ENCODE measurements around the gene IMMP1L.
A peak's percentile ranks its signal among the peaks of the same experiment; 100 is the strongest.

IMMP1L gene

GRCh38 chr11:31512117-31512516 lies 2.7 kb upstream of the IMMP1L start:
- Histone ChIP-seq H3K9me3 (ENCODE audit: insufficient read depth, low read depth, low read length) (no peaks in the 10 kb centered on the region), H3K79me2 (ENCODE audit: insufficient read depth, low read length) (peaks cover 50% of the 10 kb centered on the region), H3K9ac (ENCODE audit: low read depth, low read length, poor library complexity, severe bottlenecking) (peak overlapping the region; percentile 86), H3K4me3 (ENCODE audit: low read length, poor library complexity, severe bottlenecking) (peak overlapping the region; percentile 98), H3K4me1 (ENCODE audit: insufficient read depth, low read length, poor library complexity, severe bottlenecking) (peaks cover 43% of the 10 kb centered on the region), H3K9me2 (replicated peaks; ENCODE audit: low read depth, low read length) (no peaks in the 10 kb centered on the region), H3F3A (ENCODE audit: low read depth) (no peaks in the 10 kb centered on the region; the same call in 1 of the 2 replicates), H3K27me3 (ENCODE audit: insufficient read depth, low read length, poor library complexity, severe bottlenecking) (no peaks in the 10 kb centered on the region), H3K36me3 (ENCODE audit: insufficient read depth, low read length) (no peaks in the 10 kb centered on the region), H2AFZ (ENCODE audit: low read length) (no peak overlapping the region), H4K20me1 (ENCODE audit: insufficient read depth, low read length, poor library complexity, severe bottlenecking) (peaks cover 10% of the 10 kb centered on the region), H3K4me2 (ENCODE audit: low read depth, low read length, poor library complexity, severe bottlenecking) (peak overlapping the region; percentile 82)
- TF ChIP-seq, protein P1, sequence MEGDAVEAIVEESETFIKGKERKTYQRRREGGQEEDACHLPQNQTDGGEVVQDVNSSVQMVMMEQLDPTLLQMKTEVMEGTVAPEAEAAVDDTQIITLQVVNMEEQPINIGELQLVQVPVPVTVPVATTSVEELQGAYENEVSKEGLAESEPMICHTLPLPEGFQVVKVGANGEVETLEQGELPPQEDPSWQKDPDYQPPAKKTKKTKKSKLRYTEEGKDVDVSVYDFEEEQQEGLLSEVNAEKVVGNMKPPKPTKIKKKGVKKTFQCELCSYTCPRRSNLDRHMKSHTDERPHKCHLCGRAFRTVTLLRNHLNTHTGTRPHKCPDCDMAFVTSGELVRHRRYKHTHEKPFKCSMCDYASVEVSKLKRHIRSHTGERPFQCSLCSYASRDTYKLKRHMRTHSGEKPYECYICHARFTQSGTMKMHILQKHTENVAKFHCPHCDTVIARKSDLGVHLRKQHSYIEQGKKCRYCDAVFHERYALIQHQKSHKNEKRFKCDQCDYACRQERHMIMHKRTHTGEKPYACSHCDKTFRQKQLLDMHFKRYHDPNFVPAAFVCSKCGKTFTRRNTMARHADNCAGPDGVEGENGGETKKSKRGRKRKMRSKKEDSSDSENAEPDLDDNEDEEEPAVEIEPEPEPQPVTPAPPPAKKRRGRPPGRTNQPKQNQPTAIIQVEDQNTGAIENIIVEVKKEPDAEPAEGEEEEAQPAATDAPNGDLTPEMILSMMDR (conservative IDR thresholded peaks at IDR 0.05; ENCODE audit: low read length) = no peak
- TF ChIP-seq EZH2phosphoT487 (IDR thresholded peaks at IDR 0.05; ENCODE audit: borderline replicate concordance) = no peak

DNA sequence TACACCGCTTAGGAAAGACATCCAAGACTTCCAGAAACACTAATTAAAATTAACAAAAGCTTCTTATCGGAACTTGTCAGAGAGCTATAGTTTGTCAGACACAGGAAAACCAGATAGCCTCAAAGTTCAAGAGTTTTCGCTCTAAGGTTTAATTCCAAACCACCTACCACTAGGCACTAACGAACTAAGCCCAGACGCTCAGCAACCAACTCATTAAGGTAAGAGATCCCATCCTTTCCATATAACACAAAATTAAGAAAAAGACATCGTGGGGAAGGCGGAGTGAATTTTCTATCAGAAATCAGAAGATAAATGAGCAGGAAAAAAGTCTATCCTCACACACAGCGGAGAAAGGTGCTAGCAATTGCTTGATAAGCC lies 382 bp downstream of the IMMP1L start:
- H3K4me1 ChIP-seq (ENCODE audit: insufficient read depth, low read length, poor library complexity, severe bottlenecking) = peaks cover 46% of the 10 kb centered on the region
- no peaks in the 10 kb centered on the region for H3K9me3 ChIP-seq (ENCODE audit: insufficient read depth, low read depth, low read length)
- H3K4me3 ChIP-seq (ENCODE audit: low read length, poor library complexity, severe bottlenecking) = peak overlapping the region; percentile 98
- no peaks in the 10 kb centered on the region for H3K27me3 ChIP-seq (ENCODE audit: insufficient read depth, low read length, poor library complexity, severe bottlenecking)
- H3K79me2 ChIP-seq (ENCODE audit: insufficient read depth, low read length) = peaks cover 71% of the 10 kb centered on the region
- TF ChIP-seq, protein P1 (conservative IDR thresholded peaks at IDR 0.05; ENCODE audit: low read length) = no peak
- no peak for TF ChIP-seq EZH2phosphoT487 (IDR thresholded peaks at IDR 0.05; ENCODE audit: borderline replicate concordance)
- peak overlapping the region; percentile 76 for H3K4me2 ChIP-seq (ENCODE audit: low read depth, low read length, poor library complexity, severe bottlenecking)
- H3K36me3 ChIP-seq (ENCODE audit: insufficient read depth, low read length) = no peaks in the 10 kb centered on the region
- peaks cover 14% of the 10 kb centered on the region for H4K20me1 ChIP-seq (ENCODE audit: insufficient read depth, low read length, poor library complexity, severe bottlenecking)
- H3F3A ChIP-seq (ENCODE audit: low read depth) = no peaks in the 10 kb centered on the region
- peak overlapping the region; percentile 86 for H3K9ac ChIP-seq (ENCODE audit: low read depth, low read length, poor library complexity, severe bottlenecking)
- H3K9me2 ChIP-seq (replicated peaks; ENCODE audit: low read depth, low read length) = no peaks in the 10 kb centered on the region
- H2AFZ ChIP-seq (ENCODE audit: low read length) = peak overlapping the region; percentile 95

- TF ChIP-seq EZH2phosphoT487 (IDR thresholded peaks at IDR 0.05; ENCODE audit: borderline replicate concordance) = no peak
- TF ChIP-seq, protein P1 (conservative IDR thresholded peaks at IDR 0.05; ENCODE audit: low read length) = no peak
- Histone ChIP-seq H3F3A (ENCODE audit: low read depth) (no peaks in the 10 kb centered on the region), H3K79me2 (ENCODE audit: insufficient read depth, low read length) (peaks cover 84% of the 10 kb centered on the region), H3K4me2 (ENCODE audit: low read depth, low read length, poor library complexity, severe bottlenecking) (peak overlapping the region; percentile 22), H3K36me3 (ENCODE audit: insufficient read depth, low read length) (no peaks in the 10 kb centered on the region), H3K4me1 (ENCODE audit: insufficient read depth, low read length, poor library complexity, severe bottlenecking) (peaks cover 22% of the 10 kb centered on the region), H3K9ac (ENCODE audit: low read depth, low read length, poor library complexity, severe bottlenecking) (no peak overlapping the region), H3K9me3 (ENCODE audit: insufficient read depth, low read depth, low read length) (no peaks in the 10 kb centered on the region), H2AFZ (ENCODE audit: low read length) (no peak overlapping the region), H4K20me1 (ENCODE audit: insufficient read depth, low read length, poor library complexity, severe bottlenecking) (peaks cover 13% of the 10 kb centered on the region), H3K4me3 (ENCODE audit: low read length, poor library complexity, severe bottlenecking) (no peak overlapping the region), H3K9me2 (replicated peaks; ENCODE audit: low read depth, low read length) (no peaks in the 10 kb centered on the region), H3K27me3 (ENCODE audit: insufficient read depth, low read length, poor library complexity, severe bottlenecking) (no peaks in the 10 kb centered on the region)
Measured at GRCh38 chr11:31500560-31500959, 8.9 kb downstream of the IMMP1L start.
